Measurements from ENCODE around the gene CAPSL. TPM values are rescaled to one million over a fixed set of nuclear protein-coding genes. Genes with fewer than 3 reads are reported as not detected.
"Not testable (repeated sequence)": the region's sequence is repeated elsewhere in the genome, so short reads cannot be mapped to it uniquely, and the experiment has no call there.

CAPSL gene
- total RNA-seq, 1 experiment from 2014 or later, result 5.1 TPM

- no peak for DNase-seq (ENCODE audit: low spot score)
Measured at GRCh38 chr5:35877655-35878054, 60.8 kb downstream of the CAPSL start.

- peak; percentile 91 for DNase-seq (ENCODE audit: low spot score)
Measured at GRCh38 chr5:35876922-35877321, 61.5 kb downstream of the CAPSL start.

GRCh38 chr5:35876454-35876853, 62.0 kb downstream of the CAPSL start:
- DNase-seq (ENCODE audit: low spot score), result peak; percentile 54

- DNase-seq (ENCODE audit: low spot score), result no peak
Measured at GRCh38 chr5:35870605-35871004, 67.8 kb downstream of the CAPSL start.

- no peak for DNase-seq (ENCODE audit: low spot score)
Measured at GRCh38 chr5:35869685-35870277, 68.6 kb downstream of the CAPSL start.

- no peak for DNase-seq (ENCODE audit: low spot score)
Measured at GRCh38 chr5:35867998-35868397, 70.4 kb downstream of the CAPSL start.

GRCh38 chr5:35863159-35863558, 75.3 kb downstream of the CAPSL start:
- no peak for DNase-seq (ENCODE audit: low spot score)

GRCh38 chr5:35862126-35862525, 76.3 kb downstream of the CAPSL start:
- no peak for DNase-seq (ENCODE audit: low spot score)

GRCh38 chr5:35861718-35862117, 76.7 kb downstream of the CAPSL start:
- DNase-seq (ENCODE audit: low spot score), result no peak

GRCh38 chr5:35860686-35861085, 77.7 kb downstream of the CAPSL start:
- DNase-seq (ENCODE audit: low spot score), result peak; percentile 26

GRCh38 chr5:35859101-35859661, 79.2 kb downstream of the CAPSL start:
- peak; percentile 93 for DNase-seq (ENCODE audit: low spot score)

- peak; percentile 95 for DNase-seq (ENCODE audit: low spot score)
Measured at GRCh38 chr5:35857606-35858205, 80.7 kb downstream of the CAPSL start.

GRCh38 chr5:35856765-35857351, 81.6 kb downstream of the CAPSL start, which contains the start of gene IL7R:
Gene IL7R (plus strand): TSS chr5:35856891. CDS start chr5:35856978, 87 bp downstream.
- DNase-seq (ENCODE audit: low spot score), result peak; percentile 85

- DNase-seq (ENCODE audit: low spot score), result not testable (repeated sequence)
Measured at GRCh38 chr5:35856186-35856764, 82.1 kb downstream of the CAPSL start.

GRCh38 chr5:35855187-35855586, 83.2 kb downstream of the CAPSL start:
- no peak for DNase-seq (ENCODE audit: low spot score)

Other genes starting within 250 kb of the CAPSL start
- gene IL7R, start 81.7 kb downstream of the CAPSL start, total RNA-seq (2014; rRNA removed; shearing (Covaris generic)), result 114 and 160 TPM in 2 replicates
- not detected in 2 replicates for gene UGT3A1, start 52.8 kb upstream of the CAPSL start, total RNA-seq (2014; rRNA removed; shearing (Covaris generic))
- not detected in 2 replicates for gene UGT3A2, start 128.3 kb upstream of the CAPSL start, total RNA-seq (2014; rRNA removed; shearing (Covaris generic))
- 14.7 and 15.5 TPM in 2 replicates for gene LMBRD2, start 213.3 kb upstream of the CAPSL start, total RNA-seq (2014; rRNA removed; shearing (Covaris generic))
- gene SKP2, start 213.5 kb upstream of the CAPSL start, total RNA-seq (2014; rRNA removed; shearing (Covaris generic)), result 52.8 and 68.9 TPM in 2 replicates

Measured in A172 (cell line).